Pons (tissue), 1 donor: ENCODE measurements around the gene PHTF2.
A peak's percentile ranks its signal among the peaks of the same experiment; 100 is the strongest.
"Not testable (repeated sequence)": the region's sequence is repeated elsewhere in the genome, so short reads cannot be mapped to it uniquely, and the experiment has no call there.

Source experiments
- DNase-seq: peaks from one replicate; pipeline ENCODE4 v3.0.0-alpha.2; 2016; ENCODE audit warnings: low spot score

The PHTF2 gene

GRCh38 chr7:77798394-77799077 is at the start of gene PHTF2, which contains the start of gene TMEM60:
PHTF2 (plus strand) TSS chr7:77798773.
TMEM60 (minus strand) TSS chr7:77798434; CDS start chr7:77794373, 4,061 bp downstream.
- DNase-seq = peak; percentile 100

- peak; percentile 40 for DNase-seq
Measured at GRCh38 chr7:77752016-77752415, 46.6 kb upstream of the PHTF2 start.

DNA sequence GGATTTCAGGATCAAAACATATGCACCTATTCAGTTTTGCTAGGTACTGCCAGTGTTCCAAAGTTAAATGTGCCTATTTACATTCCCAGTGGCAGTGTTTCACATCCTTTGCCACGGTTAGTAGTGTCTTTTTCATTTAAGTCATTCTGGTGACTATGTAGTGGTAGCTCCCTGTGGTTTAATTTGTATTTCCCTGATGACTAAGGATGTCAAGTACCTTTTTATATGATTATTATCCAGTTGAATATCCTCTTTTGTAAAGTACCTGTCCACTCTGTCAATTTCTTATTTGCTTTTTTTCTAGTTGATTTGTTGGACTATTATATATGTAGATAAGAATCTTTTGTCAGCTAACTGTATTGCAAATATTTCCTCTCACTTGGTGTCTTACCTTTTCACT is 45.4 kb upstream of the PHTF2 start:
- DNase-seq = no peak

DNA sequence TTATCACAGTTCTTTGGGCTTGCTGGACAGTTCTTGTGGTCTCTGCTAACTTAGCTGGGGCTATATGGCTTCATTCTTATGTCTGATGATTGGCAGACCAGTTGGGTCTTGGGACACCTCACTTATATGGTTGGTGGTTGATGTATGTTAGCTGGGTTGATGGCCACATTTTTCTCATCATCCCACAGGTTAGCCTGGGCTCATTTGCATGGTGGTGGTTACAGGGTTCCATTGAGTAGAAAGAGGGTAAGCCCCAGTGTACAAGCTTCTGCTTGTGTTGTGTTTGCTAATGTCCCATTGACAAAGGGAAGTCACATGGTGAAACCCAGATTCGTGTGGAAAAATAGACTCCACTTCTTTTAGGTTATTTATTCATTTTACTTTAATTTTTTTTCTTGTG is 41.0 kb upstream of the PHTF2 start:
- no peak for DNase-seq

DNA sequence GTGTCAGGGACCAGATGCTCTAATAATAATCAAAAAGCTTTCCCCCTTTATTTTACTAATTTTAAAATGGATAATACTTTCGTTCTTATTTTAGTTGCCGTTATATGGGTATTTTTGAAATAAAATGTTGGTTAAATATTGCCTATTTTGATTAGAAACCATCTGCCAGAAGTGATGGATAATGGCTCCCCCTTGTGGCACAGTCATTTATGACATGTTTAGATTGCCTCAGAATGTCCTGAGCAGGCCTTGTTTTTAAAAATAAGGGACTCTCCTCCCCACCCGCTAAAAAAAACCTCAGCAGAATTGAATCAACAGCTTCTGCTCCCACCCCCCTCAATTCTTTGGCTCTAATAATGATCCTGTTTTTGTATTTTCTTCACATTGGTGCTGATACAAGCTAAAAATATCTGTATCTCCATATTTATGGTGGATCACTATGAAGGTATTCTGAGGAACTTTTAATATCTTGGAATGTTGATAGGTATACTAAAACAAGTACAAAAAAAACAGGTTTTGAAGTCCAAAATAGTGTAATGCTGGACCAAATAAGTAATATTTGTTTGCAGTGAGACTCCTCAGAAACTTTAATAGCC is 39.2 kb upstream of the PHTF2 start:
- DNase-seq = peak; percentile 81

DNA sequence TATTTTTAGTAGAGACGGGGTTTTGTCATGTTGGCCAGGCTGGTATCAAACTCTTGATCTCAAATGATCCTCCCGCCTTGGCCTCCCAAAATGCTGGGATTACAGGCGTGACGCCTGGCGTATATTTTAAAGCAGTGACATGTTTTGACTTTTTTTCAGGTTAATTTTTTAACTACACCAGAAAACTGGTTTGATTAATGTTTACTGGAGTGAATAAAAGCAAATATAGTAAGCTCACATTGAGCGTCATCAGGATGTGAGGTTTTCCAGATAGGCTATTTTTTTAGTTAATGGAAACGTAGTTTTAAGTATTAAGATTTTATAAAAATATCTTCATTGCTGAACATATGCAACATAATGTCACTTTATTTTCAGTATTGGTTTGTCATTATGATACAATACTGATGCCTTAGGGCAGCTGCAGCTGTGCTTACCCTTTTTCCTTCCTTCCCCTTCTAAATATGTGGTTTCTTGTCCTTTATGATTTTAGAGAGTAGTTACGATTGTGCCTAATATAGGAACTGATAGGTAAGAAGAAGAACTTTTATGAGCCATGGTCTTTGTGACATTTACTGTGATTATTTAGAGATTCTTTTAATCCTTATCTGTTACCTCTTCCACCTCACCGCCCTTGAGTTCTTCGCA is 37.6 kb upstream of the PHTF2 start:
- DNase-seq = no peak

- DNase-seq = no peak
Measured at GRCh38 chr7:77765481-77765880, 33.1 kb upstream of the PHTF2 start.

- no peak for DNase-seq
Measured at GRCh38 chr7:77765906-77766800, 32.4 kb upstream of the PHTF2 start.

- no peak for DNase-seq
Measured at GRCh38 chr7:77766801-77767605, 31.6 kb upstream of the PHTF2 start.

GRCh38 chr7:77770316-77770715 is 28.3 kb upstream of the PHTF2 start:
- DNase-seq = no peak

DNA sequence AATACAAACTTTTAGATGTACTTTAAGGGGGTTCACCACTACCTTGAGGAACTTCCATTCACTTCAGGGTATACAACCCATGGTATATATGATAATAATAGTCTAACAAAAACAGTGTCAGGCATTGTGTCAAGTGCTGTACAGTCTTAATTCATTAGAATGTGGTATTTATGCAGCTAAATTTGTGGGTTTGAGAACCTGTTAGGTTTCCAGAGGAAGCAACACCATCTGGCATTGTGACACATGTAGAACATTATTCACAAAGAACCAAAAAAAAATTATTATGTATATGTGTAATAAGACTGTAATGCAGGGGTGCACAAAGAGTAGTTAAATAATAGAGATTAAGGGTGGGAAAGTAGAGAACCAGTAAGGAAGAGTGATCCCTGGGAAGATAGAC is 26.7 kb upstream of the PHTF2 start:
- no peak for DNase-seq

DNA sequence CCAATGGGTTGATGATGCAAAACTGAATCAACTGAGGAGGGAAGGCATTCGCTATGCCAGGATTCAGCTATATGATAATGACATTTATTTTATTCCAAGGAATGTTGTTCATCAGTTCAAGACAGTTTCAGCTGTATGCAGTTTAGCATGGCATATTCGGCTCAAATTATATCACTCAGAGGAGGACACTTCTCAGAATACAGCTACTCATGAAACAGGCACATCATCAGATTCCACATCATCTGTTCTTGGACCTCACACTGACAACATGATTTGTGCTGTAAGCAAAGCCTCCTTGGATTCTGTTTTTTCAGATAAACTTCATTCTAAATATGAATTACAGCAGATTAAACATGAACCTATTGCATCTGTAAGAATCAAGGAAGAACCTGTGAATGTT is 20.0 kb upstream of the PHTF2 start:
- no peak for DNase-seq

GRCh38 chr7:77782383-77782782 is 16.2 kb upstream of the PHTF2 start:
- no peak for DNase-seq

- no peak for DNase-seq
Measured at GRCh38 chr7:77783111-77783510, 15.5 kb upstream of the PHTF2 start.

DNA sequence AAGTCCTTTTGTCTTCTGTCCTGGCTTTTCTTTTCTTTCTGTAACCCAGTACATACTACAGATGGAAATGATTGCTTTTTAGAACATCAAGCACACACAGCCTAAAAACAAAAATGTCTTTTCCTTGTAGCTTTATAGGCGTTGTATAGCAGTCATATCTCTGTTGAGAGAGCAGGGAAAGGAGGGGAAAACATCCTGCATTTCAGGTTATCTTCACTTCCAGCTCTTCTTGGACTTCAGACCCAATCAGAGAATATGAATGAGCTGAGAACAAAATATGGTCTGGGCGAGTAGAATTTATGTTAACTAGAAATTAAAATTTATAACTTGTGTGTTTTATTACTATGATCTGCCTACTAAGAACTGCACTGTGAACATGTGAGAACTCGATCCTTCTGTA is 15.0 kb upstream of the PHTF2 start:
- DNase-seq = no peak

GRCh38 chr7:77784426-77784825 is 14.1 kb upstream of the PHTF2 start:
- DNase-seq = not testable (repeated sequence)

DNA sequence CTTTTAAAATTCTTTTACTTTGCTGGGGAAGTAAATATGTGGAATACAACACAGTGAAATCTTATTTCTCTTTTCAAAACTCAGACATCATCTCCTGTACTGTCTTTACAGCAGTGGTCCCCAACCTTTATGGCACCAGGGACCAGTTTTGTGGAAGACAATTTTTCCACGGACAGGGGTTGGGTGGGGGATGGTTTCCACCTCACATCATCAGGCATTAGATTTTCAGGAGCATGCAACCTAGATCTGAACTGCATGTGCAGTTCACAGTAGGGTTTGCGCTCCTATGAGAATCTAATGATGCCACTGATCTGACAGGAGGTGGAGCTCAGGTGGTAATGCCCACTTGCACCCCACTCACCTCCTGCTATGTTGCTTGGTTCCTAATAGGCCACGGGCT is 12.6 kb upstream of the PHTF2 start:
- DNase-seq = no peak

DNA sequence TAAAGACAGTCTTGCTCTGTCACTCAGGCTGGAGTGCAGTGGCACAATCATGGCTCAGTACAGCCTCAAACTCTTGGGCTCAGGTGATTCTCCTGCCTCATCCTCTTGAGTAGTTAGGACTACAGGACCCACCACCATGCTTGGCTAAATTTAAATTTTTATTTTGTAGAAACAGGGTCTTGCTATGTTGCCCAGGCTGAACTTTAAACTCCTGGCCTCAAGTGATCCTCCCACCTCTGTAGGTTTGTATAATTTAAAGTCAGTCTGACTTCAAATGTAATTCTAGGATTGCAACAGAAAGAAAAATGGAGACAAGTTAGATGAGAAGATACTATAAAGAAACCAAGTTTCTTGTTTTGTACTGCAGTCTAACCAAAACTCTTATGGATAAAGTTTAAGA is 11.8 kb upstream of the PHTF2 start:
- no peak for DNase-seq

DNA sequence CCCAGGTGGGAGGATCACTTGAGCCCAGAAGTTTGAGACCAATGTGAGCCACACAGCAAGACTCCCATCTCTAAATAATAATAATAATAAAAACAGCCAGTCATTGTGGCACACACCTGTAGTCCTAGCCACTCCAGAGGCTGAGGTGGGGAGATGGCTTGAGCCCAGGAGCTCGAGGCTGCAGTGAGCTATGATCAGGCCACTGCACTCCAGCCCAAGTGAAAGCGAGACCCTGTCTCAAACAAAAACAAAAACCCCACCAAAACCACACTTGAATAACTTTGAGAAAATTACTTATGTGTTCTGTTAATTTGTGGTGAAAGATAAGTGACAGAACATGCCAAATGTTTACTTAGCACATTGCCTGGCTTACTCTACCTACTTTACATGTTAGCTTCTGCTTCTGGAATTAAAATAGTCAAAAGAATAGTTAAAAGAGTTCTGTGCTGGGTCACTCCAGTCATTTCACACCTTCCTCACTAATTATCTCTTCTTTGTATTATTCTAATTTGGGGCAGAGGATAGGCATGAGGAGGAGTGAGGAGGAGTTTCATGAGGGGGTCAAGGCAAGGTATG is 10.2 kb upstream of the PHTF2 start:
- no peak for DNase-seq

DNA sequence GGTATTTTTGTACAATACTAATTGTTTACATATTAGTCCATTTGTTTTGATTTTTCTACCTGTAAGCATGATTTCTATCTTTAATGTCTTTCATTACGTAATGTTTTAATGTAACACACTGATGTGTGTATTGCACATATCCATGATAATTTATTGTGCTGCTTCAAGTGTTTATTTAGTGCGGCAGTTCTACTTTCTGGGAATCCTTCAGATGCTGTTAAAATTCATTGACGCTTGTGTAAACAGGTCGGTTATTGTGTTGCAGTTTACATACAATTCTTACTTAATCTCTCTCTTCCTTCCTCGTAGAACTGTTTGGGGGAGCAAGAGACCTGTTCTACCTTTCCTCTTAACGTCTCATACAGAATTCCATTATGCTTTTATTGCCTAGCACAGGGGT is 7.2 kb upstream of the PHTF2 start:
- no peak for DNase-seq

GRCh38 chr7:77791956-77792355 is 6.6 kb upstream of the PHTF2 start:
- DNase-seq = no peak
